ENCODE data around the gene KCNIP1.

DNA sequence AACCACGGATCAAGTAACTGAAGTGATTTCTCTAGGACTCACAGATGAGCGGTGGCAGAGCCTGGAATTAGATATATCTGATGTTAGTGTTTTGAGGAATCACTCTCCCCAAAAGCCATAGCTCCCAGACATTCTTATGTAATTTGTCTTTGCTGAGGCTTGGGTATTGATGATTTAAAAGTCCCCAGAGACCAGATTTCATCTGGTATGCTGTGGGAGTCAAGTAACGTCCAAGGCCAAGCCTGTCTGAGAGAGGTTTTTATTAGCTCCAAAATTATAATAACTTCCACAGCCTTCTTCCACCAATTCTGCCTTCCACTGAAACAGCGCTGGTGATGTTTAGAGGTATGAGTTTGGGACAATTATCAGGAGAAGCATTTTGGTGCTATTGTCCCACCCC, 21.3 kb upstream of the KCNIP1 start:
- no peak for TF ChIP-seq MYC (IDR thresholded peaks at IDR 0.05; ENCODE audit: low read depth, low read length)
- TF ChIP-seq MYC (CRISPR knock-in tag; IDR thresholded peaks at IDR 0.05; ENCODE audit: borderline replicate concordance, low read depth) = no peak
- TF ChIP-seq, protein P1, sequence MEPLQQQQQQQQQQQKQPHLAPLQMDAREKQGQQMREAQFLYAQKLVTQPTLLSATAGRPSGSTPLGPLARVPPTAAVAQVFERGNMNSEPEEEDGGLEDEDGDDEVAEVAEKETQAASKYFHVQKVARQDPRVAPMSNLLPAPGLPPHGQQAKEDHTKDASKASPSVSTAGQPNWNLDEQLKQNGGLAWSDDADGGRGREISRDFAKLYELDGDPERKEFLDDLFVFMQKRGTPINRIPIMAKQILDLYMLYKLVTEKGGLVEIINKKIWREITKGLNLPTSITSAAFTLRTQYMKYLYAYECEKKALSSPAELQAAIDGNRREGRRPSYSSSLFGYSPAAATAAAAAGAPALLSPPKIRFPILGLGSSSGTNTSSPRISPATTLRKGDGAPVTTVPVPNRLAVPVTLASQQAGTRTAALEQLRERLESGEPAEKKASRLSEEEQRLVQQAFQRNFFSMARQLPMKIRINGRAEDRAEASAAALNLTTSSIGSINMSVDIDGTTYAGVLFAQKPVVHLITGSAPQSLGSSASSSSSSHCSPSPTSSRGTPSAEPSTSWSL (CRISPR knock-in tag; IDR thresholded peaks at IDR 0.05; ENCODE audit: borderline replicate concordance) = no peak
- TF ChIP-seq CEBPB (tag; IDR thresholded peaks at IDR 0.05) = no peak
- TF ChIP-seq E2F5 (CRISPR knock-in tag; IDR thresholded peaks at IDR 0.05) = no peak
- no peak for TF ChIP-seq RAD21 (CRISPR knock-in tag; conservative IDR thresholded peaks at IDR 0.05 in 1 of 2, IDR thresholded peaks at IDR 0.05 in 1 of 2)
- TF ChIP-seq FOXJ3 (CRISPR knock-in tag; IDR thresholded peaks at IDR 0.05) = no peak
- no peak for TF ChIP-seq RBM22 (IDR thresholded peaks at IDR 0.05; ENCODE audit: low read depth, low read length, poor library complexity, severe bottlenecking)
- TF ChIP-seq CSDE1 (IDR thresholded peaks at IDR 0.05) = no peak
- TF ChIP-seq ZBTB33 (CRISPR knock-in tag; IDR thresholded peaks at IDR 0.05) = no peak
- TF ChIP-seq PHF20 (IDR thresholded peaks at IDR 0.05; ENCODE audit: partially characterized antibody) = no peak
- no peak for TF ChIP-seq HCFC1 (IDR thresholded peaks at IDR 0.05; ENCODE audit: low read depth, low read length)
- no peak for TF ChIP-seq SIN3A (IDR thresholded peaks at IDR 0.05; ENCODE audit: borderline replicate concordance in 2 of 2, control insufficient read depth in 1 of 2, low read depth in 2 of 2, low read length in 2 of 2)
- no peak for TF ChIP-seq IRF1 (CRISPR knock-in tag; IDR thresholded peaks at IDR 0.05; ENCODE audit: borderline replicate concordance)
- TF ChIP-seq U2AF2 (optimal IDR thresholded peaks at IDR 0.05; ENCODE audit: low read depth, low read length) = no peak
